Stimulated activated CD8-positive, alpha-beta memory T cell treated with anti-CD3 and anti-CD28 coated beads, Interleukin-4, amount 100 ng/mL, for 24 hours (primary cell): Measurements from ENCODE around the gene TBX3.
A peak's percentile ranks its signal among the peaks of the same experiment; 100 is the strongest.
"Not testable (repeated sequence)": the region's sequence is repeated elsewhere in the genome, so short reads cannot be mapped to it uniquely, and the experiment has no call there.

Source experiments
- DNase-seq: peaks from one replicate; pipeline ENCODE4 v3.0.0-alpha.2; 2020; ENCODE audit warnings: low read depth

TBX3 gene

GRCh38 chr12:114684098-114684869 is at the start of gene TBX3:
Gene TBX3, minus strand, starts transcription at chr12:114684175. Its CDS starts 975 bp downstream, at chr12:114683200.
- peak; percentile 20 for DNase-seq

GRCh38 chr12:114732426-114733030 is 48.6 kb upstream of the TBX3 start:
- DNase-seq = no peak

- DNase-seq = no peak
Observed at GRCh38 chr12:114729731-114730130, 45.8 kb upstream of the TBX3 start.

GRCh38 chr12:114726092-114726710 is 42.2 kb upstream of the TBX3 start:
- no peak for DNase-seq

GRCh38 chr12:114722176-114722575 is 38.2 kb upstream of the TBX3 start:
- DNase-seq = not testable (repeated sequence)

- DNase-seq = no peak
Observed at GRCh38 chr12:114721266-114721665, 37.3 kb upstream of the TBX3 start.

GRCh38 chr12:114713466-114714215 is 29.7 kb upstream of the TBX3 start:
- no peak for DNase-seq

- DNase-seq = no peak
Observed at GRCh38 chr12:114711689-114712152, 27.7 kb upstream of the TBX3 start.

- no peak for DNase-seq
Observed at GRCh38 chr12:114710151-114710550, 26.2 kb upstream of the TBX3 start.

GRCh38 chr12:114709112-114709511 is 25.1 kb upstream of the TBX3 start:
- DNase-seq = no peak

GRCh38 chr12:114708598-114708997 is 24.6 kb upstream of the TBX3 start:
- not testable (repeated sequence) for DNase-seq

- no peak for DNase-seq
Observed at GRCh38 chr12:114704096-114704495, 20.1 kb upstream of the TBX3 start.

- no peak for DNase-seq
Observed at GRCh38 chr12:114703060-114703493, 19.1 kb upstream of the TBX3 start.

GRCh38 chr12:114702462-114702861 is 18.5 kb upstream of the TBX3 start:
- no peak for DNase-seq

- DNase-seq = no peak
Observed at GRCh38 chr12:114701553-114701952, 17.6 kb upstream of the TBX3 start.

- DNase-seq = no peak
Observed at GRCh38 chr12:114701104-114701414, 17.1 kb upstream of the TBX3 start.

- no peak for DNase-seq
Observed at GRCh38 chr12:114700392-114701103, 16.6 kb upstream of the TBX3 start.

GRCh38 chr12:114698566-114699163 is 14.7 kb upstream of the TBX3 start:
- DNase-seq = no peak

GRCh38 chr12:114697741-114698565 is 14.0 kb upstream of the TBX3 start:
- DNase-seq = no peak

- DNase-seq = no peak
Observed at GRCh38 chr12:114697243-114697716, 13.3 kb upstream of the TBX3 start.
